ENCODE data around the gene AQP2. TPM values are rescaled to one million over a fixed set of nuclear protein-coding genes. Genes with fewer than 3 reads are reported as not detected.

AQP2 gene
- total RNA-seq, 2 experiments from 2014 or later = not detected

DNA sequence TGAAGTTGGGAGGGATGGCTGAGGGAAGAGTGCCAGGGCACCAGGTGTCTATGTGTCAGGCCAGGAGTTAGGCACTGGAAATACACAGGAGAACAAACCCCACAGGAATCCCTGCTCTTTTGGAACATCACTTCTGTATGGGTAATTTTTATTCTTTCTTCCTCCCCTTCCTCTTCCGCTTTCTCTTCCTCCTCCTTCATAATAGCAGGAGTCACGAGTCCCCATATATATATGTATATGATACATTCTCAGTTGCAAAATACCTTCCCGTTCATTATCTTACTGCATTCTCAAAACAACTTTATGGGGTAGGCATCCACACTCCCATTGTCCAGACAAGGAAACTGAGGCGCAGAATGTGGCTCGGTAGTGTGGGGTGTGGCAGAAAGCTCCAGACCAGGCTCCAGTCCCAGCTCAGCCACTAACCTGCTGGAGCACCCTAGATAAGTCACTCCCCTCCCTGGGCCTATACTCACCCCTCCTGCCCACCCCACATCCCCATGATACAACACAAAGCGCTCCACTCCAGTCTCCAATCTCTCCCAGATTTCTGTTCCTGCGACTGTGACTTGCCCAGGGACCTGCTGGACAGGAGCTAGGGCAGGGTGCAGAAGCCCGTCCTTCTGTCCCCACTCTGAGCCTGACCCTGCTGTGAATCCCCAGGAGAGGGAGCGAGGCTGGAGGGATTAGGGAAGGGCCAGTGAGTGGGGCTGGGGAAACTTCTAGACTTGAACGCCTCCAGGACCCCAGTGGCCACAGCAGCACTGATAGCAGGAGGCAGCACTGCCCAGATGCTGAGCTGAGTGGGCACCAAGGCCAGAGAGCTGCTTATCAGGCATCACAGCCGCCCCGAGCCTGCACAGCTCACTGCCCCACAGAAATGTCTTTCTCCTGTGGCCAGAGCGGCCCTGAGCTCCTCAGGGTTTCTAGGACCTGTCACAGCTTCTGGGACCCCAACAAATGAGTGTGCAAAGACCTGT lies 1.4 kb upstream of the AQP2 start:
- CTCF ChIA-PET = interaction anchor here (0.9 to 6.3 kb wide), 4 partner anchors 12 to 107 kb away, joined by 3 to 128 read pairs (median 4); partner anchors contain the start of gene AQP5
- no peak overlapping the region for H3K27ac Mint-ChIP-seq
- H3K4me1 Mint-ChIP-seq (ENCODE audit: low read depth) = peaks cover 23% of the 10 kb centered on the region
- intact Hi-C loops (cut with micrococcal nuclease) = no loop called here
- no peaks in the 10 kb centered on the region for H3K36me3 Mint-ChIP-seq (ENCODE audit: low read depth)
- DNase-seq (no peak), ATAC-seq (no peak)
- TF ChIP-seq CTCF (IDR thresholded peaks at IDR 0.05) = no peak
- POLR2A ChIA-PET = interaction anchor here (0.9 kb wide), 1 partner anchor 18 kb away, joined by 3 read pairs; no protein-coding TSS in a partner anchor
- H3K4me3 Mint-ChIP-seq = no peak overlapping the region
- no peaks in the 10 kb centered on the region for H3K9me3 Mint-ChIP-seq
- H3K27me3 Mint-ChIP-seq = peaks cover 3% of the 10 kb centered on the region

DNA sequence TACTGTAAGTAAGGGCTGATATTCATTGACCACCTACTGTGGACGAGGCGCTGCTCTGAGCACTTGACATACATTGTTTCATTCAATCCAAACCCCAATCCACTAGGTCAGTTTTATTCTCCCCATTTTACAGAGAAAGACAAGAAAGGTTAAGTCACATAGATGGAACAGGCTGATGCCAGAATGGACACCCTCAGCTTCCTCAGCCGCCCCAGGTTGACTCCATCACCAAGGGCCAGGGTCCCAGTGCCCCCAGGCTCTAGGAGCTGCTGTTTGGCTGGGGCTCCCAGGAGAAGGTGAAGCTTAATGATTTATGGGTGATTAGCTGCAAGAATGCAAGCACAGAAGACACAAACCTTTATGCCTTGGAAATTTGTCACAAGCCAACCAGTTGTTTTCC lies 671 bp upstream of the AQP2 start:
- intact Hi-C loops (cut with micrococcal nuclease) = no loop called here
- CTCF ChIA-PET = interaction anchor here (0.9 to 6.3 kb wide), 5 partner anchors 13 to 172 kb away, joined by 3 to 128 read pairs (median 3); partner anchors contain the start of gene AQP5
- Mint-ChIP-seq H3K4me3 (no peak overlapping the region), H3K4me1 (ENCODE audit: low read depth) (peaks cover 18% of the 10 kb centered on the region), H3K9me3 (no peaks in the 10 kb centered on the region), H3K27ac (no peak overlapping the region), H3K27me3 (peaks cover 10% of the 10 kb centered on the region), H3K36me3 (ENCODE audit: low read depth) (no peaks in the 10 kb centered on the region)
- no peak for TF ChIP-seq CTCF (IDR thresholded peaks at IDR 0.05)
- POLR2A ChIA-PET = interaction anchor here (0.9 kb wide), 1 partner anchor 17 kb away, joined by 3 read pairs; no protein-coding TSS in a partner anchor
- DNase-seq = no peak
- ATAC-seq = no peak

DNA sequence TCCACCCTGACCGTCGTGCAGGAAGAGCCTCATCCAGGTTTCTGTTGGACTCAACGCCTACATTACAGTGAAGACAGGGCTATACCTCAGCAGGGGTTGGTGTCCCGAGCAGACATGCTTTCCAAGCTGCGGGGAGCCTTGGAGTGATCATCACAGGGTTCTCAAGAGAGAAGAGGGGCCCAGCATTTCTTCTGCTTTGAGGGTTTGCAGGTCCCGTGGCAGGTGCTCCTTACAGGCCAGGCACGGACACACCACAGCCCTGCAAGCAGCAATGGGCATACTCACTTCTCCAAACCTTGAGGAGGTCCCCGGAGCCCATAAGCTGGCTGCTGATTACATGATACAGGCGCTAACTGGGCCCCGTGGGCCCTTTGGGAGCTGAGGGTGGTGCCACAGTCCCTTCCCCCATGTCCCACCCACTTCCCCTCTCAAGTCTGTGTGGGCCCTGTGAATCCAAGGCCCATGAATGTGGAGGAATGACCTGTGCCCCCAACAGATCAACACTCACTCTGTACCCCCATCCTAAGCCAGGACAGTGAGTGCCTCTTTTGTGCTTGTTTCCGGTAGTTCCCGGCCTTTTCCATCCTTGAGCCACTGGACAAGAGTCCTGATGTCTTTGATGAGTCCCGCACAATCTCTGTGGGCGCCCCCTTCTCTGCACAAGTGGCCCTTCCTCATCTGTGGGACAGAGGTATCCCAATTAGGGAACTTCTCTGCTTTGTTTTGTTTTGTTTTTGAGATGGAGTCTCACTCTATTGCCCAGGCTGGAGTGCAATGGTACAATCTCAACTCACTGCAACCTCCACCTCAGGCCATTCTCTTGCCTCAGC lies 1.1 kb downstream of the AQP2 start:
- no peak for DNase-seq
- intact Hi-C loops (cut with micrococcal nuclease) = no loop called here
- ATAC-seq = no peak
- CTCF ChIA-PET = interaction anchor here (0.6 to 1.2 kb wide), 2 partner anchors 9 to 16 kb away, joined by 3 read pairs; no protein-coding TSS in a partner anchor
- TF ChIP-seq CTCF (IDR thresholded peaks at IDR 0.05) = no peak
- Mint-ChIP-seq H3K27ac (no peak overlapping the region), H3K4me3 (no peak overlapping the region), H3K27me3 (peaks cover 20% of the 10 kb centered on the region), H3K36me3 (ENCODE audit: low read depth) (no peaks in the 10 kb centered on the region), H3K4me1 (ENCODE audit: low read depth) (peaks cover under 1% of the 10 kb centered on the region), H3K9me3 (no peaks in the 10 kb centered on the region)
- POLR2A ChIA-PET = no interaction called here

DNA sequence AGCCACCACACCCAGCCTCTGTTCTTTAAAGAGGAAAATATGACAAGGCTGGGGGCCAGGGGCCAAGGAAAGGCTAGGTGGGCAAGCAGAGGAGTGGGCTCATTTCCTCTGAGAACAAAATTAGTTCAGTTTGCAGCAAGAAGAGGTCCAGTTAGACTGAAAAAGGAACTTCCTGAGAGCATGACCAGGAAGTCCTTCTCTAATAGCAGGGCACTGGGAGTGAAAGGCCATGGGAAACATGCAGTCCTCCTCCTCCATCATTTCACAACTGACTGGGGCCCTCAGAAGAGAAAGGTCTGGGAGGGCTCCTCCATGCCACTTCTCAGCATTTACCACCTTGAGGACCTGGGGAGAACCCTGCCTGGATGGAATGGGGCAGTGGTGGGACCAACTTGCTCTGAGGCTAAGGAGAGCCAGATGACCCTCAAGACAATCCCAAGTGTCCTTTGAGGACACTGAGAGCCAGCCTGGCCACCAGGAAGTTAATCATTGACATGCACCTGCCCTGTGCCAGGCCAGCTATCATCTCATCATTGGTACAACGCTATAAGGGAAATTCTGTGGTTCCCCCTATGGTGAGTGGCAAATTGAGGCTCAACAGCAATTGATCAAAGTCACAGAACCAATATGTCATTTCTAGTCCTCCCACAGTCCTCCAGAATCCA lies 2.0 kb downstream of the AQP2 start:
- Mint-ChIP-seq H3K9me3 (no peaks in the 10 kb centered on the region), H3K36me3 (ENCODE audit: low read depth) (no peaks in the 10 kb centered on the region), H3K4me3 (no peak overlapping the region), H3K27ac (no peak overlapping the region), H3K4me1 (ENCODE audit: low read depth) (no peaks in the 10 kb centered on the region), H3K27me3 (peaks cover 29% of the 10 kb centered on the region)
- ChIA-PET POLR2A (no interaction called here), CTCF (interaction anchor here (1.1 to 3.9 kb wide), 3 partner anchors 7 to 86 kb away, joined by 5 to 25 read pairs (median 19); no protein-coding TSS in a partner anchor)
- DNase-seq (no peak), ATAC-seq (no peak)
- no peak for TF ChIP-seq CTCF (IDR thresholded peaks at IDR 0.05)
- intact Hi-C loops (cut with micrococcal nuclease) = no loop called here
